Measurements from ENCODE around the gene TTLL1. TPM values are rescaled to one million over a fixed set of nuclear protein-coding genes. Genes with fewer than 3 reads are reported as not detected.
"Not testable (repeated sequence)": the region's sequence is repeated elsewhere in the genome, so short reads cannot be mapped to it uniquely, and the experiment has no call there.

TTLL1 gene
- total RNA-seq, 1 donor from 2014 or later: 11.8 TPM

DNA sequence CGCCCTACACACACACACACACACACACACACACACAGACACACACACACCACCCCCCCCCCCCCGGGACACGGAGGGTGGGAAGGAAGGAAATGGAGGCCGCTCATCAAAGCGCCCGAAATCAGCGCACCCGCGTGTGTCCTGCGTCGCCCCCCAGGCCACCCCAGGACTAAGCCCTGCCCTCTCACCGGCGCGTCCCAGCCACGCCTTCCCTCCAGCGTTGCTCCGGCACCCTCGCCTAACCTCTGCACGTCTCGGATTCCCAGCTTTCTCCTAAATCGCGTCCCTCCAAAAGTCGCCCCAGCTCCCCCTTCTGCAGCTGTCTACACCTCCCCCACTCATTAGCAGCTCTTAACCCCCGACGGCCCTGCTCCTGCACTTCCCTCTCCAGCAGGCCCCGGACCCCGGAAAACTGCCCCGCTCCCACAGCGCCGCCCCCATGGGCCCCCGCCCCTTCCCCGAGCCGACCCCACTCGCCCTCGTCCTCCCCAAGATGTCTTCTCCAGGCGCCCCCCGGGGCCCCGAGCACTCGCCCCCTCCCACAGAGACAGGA, 74.8 kb downstream of the TTLL1 start:
- no peak for DNase-seq (ENCODE audit: low spot score)

DNA sequence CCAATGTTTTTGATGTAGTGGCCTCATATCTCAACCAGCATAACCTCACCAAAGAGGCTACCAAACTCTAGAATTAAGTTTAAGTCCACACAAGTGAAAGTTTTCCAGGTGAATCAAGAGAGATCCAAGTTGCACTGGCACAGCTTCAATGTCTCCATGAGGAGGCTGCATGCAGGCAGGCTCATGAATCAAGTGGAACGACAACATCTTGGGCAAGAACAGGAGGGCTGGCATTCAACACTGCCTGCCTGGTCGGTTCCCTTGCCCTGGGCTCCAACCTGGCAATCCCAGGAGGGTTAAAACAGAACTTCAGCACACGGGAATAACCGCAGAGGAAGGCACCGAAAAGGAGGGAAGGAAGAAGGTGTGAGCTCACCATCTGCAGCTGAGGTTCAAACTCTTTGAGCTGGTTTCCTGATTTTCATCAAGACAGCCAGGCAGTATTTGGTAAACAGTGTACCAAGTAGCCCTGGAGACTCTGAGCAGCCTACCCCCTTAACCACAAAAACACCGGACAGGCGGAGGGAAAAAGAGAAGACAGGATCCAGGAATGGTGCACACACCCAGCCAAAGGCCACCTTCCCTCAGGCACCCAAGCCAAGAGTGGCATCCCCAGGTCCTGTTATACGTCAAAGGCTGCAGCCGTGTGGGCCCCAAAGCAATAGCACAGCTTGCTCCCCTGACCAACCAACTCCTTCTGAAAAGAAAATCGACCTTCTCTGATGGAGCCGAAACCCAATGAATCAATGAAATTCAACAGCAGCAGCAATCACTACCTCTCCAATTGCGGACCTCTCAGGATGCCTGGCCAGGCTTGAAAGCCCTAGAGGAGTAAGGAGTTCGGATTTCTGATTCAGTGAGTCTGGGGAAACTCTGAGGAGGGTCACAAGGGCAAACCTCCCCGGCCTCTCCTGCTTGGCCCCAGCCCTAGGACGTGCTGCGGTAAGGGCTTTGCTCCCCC, 75.6 kb downstream of the TTLL1 start:
- DNase-seq (ENCODE audit: low spot score): no peak

DNA sequence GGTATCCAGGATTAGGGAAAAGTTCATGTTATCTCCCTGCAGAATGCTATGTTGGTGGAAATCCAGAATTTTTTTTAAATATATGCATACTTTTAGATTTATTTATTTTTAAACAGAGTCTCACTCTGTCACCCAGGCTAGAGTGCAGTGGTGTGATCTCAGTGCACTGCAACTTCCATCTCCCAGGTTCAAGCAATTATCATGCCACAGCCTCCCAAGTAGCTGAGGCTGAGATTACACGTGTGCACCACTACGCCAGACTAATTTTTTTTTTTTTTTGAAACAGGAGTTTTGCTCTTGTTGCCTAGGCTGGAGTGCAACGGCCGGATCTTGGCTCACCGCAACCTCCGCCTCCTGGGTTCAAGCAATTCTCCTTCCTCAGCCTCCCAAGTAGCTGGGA, 76.8 kb downstream of the TTLL1 start:
- no peak for DNase-seq (ENCODE audit: low spot score)

DNA sequence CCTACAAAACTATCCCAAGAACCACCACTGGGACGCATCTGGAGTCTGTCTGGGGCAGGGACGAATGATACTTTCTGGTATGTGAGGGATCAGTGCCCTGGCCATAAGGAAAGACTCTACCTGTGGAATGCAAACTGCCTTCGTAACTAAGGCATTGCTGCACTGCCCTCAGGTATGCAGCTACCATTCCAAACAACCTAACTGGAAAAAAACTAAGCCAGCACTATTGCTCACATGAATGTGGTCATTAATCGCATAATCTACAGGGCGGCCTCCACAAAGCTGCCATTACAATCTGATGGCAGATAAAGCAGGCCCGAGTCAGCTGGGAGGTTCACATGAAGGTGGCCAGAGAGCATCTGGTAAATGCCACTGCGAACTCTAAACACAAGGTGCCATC, 78.1 kb downstream of the TTLL1 start:
- no peak for DNase-seq (ENCODE audit: low spot score)

DNA sequence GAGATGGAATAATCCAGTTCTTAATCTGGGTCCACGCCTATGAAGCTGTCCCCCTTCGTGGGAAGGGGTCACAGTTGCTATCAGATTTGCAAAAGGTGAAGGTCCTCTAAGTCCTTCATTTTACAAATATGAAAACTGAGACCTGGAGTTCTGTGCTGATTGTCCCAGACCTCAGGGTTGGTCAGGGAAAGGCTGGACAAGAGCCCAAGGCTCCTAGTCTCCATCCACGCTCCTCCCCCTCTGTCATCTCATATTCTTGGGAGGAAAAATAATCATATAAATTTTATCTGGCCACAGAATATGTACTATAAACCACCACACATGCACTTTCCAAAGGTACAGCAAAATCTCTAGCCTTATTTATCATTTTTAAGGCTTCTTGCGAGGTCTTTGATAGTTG, 79.7 kb downstream of the TTLL1 start:
- no peak for DNase-seq (ENCODE audit: low spot score)

DNA sequence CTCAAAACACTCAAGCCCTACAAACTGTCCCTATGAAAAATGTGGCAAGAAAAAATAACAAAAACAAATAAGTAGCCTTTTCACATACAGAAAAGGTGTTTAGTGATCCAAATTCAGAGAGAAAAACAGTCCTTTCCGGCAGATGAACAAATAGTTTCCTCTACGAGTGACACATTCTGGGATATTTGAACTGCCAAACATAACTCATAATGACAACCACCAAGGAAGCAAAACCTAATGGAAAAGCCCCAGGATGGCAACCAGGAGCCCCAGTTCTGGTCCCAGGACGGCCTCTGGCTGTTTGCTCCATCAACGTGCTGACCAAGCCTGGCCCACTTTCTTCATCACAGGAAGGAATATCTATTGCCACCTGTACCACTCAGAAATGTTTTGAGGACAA, 80.3 kb downstream of the TTLL1 start:
- DNase-seq (ENCODE audit: low spot score): no peak

DNA sequence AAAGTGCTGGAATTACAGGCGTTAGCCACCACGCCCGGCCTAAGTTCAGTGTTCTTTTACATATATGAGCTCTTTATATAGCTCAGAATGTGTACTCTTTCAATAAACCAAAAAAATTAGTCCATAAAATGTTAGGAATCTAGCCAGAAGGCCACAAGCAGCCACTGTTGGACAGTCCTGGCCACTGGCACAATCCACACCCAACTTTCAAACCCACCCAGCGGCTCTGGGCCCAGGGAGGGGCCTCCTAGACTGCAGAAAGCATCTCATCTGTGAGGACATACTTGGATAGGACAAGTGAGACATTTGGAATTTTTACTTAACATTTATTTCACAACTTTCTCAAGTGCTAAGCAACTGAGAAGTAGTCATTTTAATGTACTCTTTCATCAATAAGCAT, 80.7 kb downstream of the TTLL1 start:
- DNase-seq (ENCODE audit: low spot score): no peak

DNA sequence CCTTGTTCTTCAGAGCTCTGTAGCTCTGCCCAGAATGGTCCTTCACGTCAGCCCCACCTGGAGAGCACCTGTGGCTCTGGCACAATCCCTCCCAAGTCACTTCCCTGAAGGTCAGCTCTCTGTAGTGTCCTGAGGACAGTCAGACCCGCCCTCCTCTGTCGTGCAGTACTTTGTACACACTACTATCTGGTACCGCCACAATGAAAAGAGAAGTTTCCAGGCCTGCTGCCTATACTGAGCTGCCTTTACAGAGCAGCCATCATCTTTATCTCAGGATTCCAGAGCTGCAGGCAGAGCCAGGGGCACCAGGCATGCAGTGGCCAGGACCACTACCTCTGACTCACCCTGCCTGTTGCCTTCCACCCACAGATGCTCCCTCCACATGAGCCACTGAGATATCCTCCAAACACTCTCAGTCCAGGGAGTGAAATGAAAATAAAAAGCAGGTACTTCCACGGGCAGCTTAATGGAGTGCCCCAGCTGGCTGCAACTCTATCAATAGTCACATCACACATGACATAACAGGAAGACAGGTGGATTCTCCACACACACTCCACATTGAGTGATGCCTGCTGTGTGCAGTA, 81.6 kb downstream of the TTLL1 start:
- no peak for DNase-seq (ENCODE audit: low spot score)

DNA sequence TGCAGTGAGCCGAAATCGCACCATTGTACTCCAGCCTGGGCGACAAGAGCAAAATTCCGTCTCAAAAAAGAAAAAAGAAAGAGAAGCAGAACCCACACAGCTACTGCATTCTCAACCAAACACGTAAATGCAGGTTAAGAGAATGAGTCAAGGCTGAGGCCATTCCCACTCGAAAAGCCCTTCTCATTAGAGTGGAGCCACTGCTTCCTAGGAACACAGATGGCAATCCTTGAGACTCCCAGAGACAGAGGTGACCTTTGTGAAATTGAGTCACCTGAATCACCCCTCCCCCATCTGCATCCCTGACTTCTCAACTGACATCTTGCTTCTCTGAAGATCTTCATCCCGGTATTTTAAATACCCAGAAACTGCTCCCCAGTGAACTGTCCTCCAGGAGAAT, 82.4 kb downstream of the TTLL1 start:
- no peak for DNase-seq (ENCODE audit: low spot score)

DNA sequence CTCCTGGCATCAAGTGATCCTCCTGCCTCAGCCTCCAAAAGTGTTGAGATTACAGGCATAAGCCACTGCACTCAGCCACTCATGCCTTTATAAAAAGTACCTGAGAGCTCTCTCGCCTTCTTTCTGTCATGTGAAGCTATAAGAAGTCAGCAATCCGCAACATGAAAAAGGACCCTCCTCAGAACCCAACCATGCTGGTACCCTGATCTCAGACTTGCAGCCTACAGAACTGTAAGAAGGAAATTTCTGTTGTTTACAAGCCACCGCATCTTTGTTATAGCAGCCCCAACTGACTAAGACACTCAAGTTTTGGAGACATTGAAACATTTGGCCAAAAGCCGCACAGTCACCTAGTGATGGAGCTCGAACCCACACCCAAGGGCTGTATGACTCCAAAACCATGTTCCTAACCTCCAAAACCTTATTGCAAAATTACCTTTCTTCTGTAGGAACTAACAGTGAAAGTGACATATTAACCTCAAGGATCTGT, 83.1 kb downstream of the TTLL1 start:
- DNase-seq (ENCODE audit: low spot score): no peak

DNA sequence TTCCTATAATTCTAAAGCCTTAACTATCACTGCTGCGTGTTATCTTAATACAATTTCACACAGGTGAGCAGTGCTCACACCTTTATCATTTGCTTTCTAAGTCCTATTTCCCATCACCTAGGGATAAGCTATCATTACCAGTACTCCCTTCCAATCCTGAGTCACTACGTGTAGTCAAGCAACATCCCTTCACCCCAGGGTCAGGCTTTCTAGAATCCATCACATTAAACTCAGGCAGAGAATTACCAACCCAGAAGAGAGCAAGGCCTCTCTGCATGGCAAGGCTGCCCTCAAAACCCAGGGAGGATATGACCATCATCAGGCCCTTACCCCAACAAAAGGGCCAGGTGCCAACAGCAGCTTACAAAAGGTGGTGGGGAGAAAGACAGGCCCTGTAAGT, 84.1 kb downstream of the TTLL1 start:
- DNase-seq (ENCODE audit: low spot score): no peak

DNA sequence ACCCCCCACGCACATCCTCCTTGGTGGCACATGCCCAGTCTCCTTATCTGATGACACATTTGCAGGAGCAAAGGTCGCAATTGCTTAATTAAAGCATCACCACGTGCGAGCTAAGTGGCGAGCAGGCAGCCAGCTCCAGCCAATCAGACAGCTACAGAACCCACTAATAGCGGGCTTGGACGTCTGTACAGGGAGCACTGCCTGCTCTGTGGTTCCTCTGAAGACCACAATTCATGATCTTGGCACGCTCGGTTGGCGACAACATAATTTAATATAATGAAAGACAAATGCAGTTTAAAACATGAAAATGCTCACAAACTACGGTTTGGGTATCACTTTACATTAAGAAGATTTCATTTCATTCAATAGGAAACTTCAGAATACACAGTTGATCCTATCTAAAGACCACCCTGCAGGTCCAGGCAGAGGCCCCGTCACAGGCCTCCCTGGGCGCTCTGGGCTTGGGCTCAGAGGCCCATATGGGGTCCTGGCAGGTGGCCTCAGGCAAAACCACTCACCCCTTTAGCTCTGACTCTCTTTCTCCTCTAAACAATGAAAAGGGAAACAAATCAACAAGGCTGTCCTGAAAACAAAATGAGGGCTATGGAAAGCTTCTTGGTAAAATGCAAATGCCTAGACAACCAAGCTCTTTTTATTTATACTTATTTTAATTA, 84.7 kb downstream of the TTLL1 start:
- no peak for DNase-seq (ENCODE audit: low spot score)

DNA sequence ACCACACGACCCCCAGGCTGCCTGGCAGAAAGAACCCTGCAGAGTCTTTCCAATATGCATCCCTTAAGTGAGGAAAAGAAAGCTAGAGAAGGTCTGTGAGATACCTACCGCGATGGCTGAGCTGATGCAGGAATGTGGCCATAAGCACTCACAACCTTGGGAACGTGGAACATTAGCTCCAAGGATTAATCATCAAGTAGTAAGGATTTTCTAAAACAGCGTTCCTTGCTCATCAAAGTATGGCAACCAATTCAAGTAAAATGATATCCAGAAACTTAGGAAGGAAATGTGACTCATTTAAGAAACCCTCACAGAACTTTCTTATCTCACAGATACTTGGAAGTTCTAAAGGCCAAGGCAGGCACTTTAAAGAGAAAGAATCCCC, 87.0 kb downstream of the TTLL1 start:
- DNase-seq (ENCODE audit: low spot score): peak; percentile 79

DNA sequence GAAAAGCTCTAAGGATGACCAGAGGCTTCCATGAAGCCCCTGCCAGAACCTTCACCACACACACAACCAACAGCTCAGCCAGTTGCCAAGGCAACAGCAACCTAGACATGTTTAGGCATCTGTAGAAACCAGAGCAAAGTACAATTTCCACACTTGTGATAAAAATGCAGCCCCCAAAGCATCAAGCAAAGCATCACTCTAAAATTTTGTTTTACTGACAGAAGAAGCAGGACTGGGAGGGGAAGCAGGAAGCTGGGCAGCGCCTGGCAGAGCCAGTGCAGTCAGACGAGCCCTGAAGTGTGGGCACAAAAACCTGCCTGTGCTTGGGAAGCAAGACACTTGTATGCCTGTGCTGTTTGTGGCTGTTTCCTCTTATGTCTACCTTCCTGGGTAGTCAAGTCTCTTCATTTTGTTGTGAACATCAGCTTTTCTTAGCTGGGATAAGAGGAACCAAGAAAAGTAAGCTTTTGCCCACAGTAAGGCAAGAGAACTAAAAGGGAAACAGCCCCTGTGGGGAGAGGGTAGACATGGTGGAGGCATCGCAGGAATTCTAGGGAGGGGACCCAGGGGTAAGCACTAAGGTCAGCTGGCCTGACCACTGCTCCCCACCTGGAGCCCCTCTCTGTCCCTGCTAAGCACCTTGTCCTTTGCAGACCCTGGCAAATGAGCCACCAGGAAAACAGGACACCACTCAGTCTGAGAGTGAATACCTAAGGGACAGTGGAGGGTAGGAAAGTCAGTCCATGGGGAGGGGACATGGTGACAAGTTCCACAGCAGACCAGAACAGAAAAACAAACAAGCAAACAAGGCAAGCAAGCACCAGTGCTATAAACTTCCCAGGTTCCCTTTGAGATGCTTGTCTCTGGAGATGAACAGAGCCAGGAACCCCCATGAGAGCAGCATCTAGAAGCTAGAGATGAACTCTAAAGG, 87.7 kb downstream of the TTLL1 start:
- DNase-seq (ENCODE audit: low spot score): peak; percentile 48

DNA sequence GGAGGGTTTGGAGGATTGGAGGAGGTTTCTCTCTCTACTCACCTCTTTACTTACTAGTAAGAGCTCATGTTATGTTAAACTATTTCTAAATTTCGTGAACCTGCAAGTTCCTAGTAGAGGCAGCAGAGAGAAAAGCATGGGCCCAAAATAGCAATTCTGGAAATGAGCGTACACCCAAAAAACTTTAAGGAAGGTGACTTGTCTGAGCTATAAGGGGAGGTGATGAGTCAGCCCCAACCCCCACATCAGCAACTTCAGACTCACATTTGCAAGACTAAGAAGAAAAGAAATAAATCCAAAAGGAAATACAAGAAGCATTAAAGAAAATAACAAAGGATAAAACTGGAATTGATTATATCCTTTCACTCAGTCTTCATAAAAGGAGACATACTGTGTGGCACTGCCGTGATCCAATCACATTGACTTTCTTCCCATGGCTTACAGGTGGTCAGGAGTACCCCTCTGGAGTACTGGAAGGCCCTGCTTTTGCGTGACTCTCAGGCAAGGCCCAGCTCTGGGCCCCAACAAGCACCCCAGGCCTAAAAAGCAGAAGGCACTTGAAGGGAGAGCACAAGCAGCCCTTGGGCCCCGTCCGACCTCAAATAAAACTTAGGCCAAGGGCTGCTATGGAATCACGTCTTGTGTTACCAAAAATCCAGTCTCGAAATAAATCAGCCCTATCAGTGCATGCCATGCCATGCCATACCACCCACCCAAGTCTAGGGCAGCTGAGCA, 88.6 kb downstream of the TTLL1 start:
- no peak for DNase-seq (ENCODE audit: low spot score)

DNA sequence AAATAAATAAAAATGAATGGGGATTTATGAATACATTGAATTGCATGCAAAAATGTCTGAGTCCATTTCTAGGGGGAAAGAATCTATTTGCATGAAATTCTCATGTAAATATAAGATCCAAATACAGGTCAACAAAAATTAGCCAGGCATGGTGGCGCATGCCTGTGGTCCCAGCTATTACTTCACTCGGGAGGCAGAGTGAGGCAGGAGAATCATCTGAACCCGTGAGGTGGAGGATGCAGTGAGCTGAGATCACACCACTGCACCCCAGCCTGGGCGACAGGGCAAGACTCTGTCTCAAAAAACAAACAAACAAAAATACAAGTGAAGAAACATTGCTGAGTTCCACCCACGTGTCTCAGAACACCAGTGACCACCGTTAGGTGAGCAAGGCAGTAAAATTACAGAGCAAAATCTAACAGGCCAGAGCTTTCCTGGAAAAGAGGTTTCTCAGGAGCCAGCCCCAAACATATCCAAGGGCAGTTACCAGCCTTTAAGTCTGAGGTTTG, 91.6 kb downstream of the TTLL1 start:
- no peak for DNase-seq (ENCODE audit: low spot score)

DNA sequence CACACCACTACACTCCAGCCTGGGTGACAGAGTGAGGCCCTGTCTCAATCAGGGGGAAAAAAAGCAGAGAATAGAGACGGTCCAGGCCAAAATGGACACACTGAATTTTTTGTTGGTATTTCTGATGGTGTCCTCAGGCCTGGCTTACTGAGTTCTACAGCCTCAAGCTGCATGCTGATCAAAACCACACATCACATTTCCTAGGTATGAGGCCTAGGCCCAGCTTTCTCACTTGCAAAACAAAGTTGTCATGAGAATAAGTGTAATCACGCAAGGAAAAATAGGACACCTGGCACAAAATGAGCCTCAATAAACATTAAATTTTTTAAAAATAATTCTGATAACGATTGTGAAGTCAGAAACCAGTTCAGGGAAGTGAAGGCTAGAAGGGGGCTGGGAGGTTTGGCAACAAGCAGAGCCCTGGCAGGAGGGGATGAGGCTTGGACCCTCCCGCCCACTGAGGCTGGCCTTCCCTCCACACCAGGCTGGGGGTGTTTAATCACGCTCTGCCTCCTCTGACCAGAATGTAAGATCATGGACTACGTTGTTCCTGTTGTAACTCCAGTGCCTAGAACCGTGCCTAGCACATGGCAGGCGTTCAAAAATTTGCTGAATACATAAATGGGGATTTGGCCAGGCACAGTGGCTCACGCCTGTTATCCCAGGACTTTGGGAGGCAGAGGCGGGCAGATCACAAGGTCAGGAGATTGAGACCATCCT, 92.4 kb downstream of the TTLL1 start:
- no peak for DNase-seq (ENCODE audit: low spot score)

DNA sequence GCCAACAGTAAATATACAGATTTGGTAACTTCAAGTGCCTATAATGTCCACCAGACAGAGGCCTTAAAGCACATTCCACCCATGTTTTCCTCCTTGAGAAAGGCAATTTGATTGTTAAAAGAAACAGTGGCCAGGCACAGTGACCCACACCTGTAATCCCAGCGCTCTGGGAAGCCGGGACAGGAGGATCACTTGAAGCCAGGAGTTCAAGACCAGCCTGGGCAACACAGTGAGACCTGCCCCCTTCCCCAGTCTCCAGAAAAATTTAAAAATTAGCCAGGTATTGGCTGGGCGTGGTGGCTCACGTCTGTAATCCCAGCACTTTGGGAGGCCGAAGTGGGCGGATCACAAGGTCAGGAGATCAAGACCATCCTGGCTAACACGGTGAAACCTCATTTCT, 93.5 kb downstream of the TTLL1 start:
- DNase-seq (ENCODE audit: low spot score): not testable (repeated sequence)

DNA sequence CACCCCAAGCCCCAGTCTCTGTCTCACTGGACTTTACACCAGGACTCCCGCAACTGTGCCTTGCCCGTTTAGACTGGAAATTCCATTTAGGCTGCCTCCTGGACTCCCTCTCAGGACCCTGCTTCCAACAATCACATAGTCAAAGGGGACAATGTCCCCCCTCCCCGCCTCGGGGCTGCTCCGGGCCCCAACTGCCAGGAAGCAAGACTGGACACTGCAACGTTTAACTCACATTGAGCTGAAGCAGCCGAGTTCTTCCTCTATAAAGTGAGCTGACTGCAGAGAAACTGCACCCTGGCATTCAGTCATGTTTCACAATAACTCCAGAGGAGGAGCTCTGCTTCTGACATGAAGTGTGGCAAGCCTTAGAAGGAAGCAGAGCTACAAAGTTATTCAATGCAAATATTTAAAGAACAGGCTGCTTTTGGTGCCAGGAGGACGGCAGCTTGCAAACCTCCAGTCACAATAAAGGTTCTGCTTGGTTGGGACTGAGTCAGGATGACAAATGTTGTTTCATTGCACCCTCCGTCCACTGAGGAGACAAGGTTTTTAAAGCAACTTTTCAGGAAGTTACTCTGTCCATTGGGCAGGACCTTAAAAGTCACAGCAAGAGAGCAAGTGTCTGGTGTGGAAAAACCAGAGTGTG, 94.2 kb downstream of the TTLL1 start:
- DNase-seq (ENCODE audit: low spot score): peak; percentile 97

Measured in umbilical cord (tissue), 2 donors.